SK-N-SH (cell line): ENCODE measurements around the gene TXNRD2.

ENCODE experiments used
- EP300 ChIP-seq, 2 experiments: IDR thresholded peaks; 2 replicates each; pipeline versions ENCODE4 v1.4.0 to v1.6.1; 2012; ENCODE audit warnings: borderline replicate concordance in 1 of 2, low read depth in 1 of 2, low read length in 1 of 2
- JUND ChIP-seq: IDR thresholded peaks from 2 replicates; pipeline ENCODE4 v1.4.0; 2012
- YY1 ChIP-seq: IDR thresholded peaks from 2 replicates; pipeline ENCODE4 v1.4.0; 2012; ENCODE audit warnings: low read depth, mild to moderate bottlenecking
- ZBTB33 ChIP-seq: IDR thresholded peaks from 2 replicates; pipeline ENCODE4 v1.4.0; 2012; ENCODE audit warnings: low read depth, borderline replicate concordance
- TF ChIP-seq, protein P1 (sequence below): fragments of 200-600 bp; sonication (generic); IDR thresholded peaks from 2 replicates; pipeline ENCODE4 v1.6.1; 2017; ENCODE audit warnings: antibody characterized with exemption, mild to moderate bottlenecking, moderate library complexity
- TF ChIP-seq, protein P2 (sequence below): IDR thresholded peaks from 2 replicates; pipeline ENCODE4 v1.6.1; 2012; ENCODE audit warnings: mild to moderate bottlenecking, low read depth, low read length, moderate library complexity

DNA sequence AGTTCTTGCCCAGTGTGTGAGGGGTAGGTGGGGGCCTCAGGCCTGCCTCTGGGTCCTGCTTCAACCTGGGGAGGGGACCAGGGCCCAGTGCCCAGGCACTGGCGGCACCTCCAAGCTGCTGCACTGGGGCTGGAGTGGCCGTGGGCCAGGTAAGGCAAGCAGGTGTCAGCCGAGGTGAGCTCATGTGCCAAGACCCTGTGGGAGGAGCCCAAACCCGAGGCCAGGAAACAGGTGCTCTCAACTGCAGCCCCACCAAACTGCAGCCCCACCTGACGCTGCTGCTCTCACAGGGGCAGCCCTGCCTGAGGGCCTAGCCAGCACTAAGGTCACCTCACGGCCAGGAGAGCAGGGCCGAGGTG lies 68.9 kb downstream of the TXNRD2 start:
- TF ChIP-seq, protein P1, sequence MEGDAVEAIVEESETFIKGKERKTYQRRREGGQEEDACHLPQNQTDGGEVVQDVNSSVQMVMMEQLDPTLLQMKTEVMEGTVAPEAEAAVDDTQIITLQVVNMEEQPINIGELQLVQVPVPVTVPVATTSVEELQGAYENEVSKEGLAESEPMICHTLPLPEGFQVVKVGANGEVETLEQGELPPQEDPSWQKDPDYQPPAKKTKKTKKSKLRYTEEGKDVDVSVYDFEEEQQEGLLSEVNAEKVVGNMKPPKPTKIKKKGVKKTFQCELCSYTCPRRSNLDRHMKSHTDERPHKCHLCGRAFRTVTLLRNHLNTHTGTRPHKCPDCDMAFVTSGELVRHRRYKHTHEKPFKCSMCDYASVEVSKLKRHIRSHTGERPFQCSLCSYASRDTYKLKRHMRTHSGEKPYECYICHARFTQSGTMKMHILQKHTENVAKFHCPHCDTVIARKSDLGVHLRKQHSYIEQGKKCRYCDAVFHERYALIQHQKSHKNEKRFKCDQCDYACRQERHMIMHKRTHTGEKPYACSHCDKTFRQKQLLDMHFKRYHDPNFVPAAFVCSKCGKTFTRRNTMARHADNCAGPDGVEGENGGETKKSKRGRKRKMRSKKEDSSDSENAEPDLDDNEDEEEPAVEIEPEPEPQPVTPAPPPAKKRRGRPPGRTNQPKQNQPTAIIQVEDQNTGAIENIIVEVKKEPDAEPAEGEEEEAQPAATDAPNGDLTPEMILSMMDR = no peak
- TF ChIP-seq EP300 (IDR thresholded peaks at IDR 0.05; ENCODE audit: borderline replicate concordance in 1 of 2, low read depth in 1 of 2, low read length in 1 of 2) = no peak
- TF ChIP-seq, protein P2, sequence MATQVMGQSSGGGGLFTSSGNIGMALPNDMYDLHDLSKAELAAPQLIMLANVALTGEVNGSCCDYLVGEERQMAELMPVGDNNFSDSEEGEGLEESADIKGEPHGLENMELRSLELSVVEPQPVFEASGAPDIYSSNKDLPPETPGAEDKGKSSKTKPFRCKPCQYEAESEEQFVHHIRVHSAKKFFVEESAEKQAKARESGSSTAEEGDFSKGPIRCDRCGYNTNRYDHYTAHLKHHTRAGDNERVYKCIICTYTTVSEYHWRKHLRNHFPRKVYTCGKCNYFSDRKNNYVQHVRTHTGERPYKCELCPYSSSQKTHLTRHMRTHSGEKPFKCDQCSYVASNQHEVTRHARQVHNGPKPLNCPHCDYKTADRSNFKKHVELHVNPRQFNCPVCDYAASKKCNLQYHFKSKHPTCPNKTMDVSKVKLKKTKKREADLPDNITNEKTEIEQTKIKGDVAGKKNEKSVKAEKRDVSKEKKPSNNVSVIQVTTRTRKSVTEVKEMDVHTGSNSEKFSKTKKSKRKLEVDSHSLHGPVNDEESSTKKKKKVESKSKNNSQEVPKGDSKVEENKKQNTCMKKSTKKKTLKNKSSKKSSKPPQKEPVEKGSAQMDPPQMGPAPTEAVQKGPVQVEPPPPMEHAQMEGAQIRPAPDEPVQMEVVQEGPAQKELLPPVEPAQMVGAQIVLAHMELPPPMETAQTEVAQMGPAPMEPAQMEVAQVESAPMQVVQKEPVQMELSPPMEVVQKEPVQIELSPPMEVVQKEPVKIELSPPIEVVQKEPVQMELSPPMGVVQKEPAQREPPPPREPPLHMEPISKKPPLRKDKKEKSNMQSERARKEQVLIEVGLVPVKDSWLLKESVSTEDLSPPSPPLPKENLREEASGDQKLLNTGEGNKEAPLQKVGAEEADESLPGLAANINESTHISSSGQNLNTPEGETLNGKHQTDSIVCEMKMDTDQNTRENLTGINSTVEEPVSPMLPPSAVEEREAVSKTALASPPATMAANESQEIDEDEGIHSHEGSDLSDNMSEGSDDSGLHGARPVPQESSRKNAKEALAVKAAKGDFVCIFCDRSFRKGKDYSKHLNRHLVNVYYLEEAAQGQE = no peak
- no peak for TF ChIP-seq JUND
- TF ChIP-seq YY1 = no peak
- TF ChIP-seq ZBTB33 = no peak
